ENCODE results near the gene FADS6. TPM values are rescaled to one million over a fixed set of nuclear protein-coding genes. Genes with fewer than 3 reads are reported as not detected.

Gene FADS6
- total RNA-seq, 1 experiment from 2014 or later = not detected

- no peak overlapping the region for H3K4me3 ChIP-seq
- no peak overlapping the region for H3K27ac ChIP-seq
- peaks cover 87% of the 10 kb centered on the region for H3K27me3 ChIP-seq (replicated peaks)
- no peak for DNase-seq (ENCODE audit: low read depth in 1 of 2, low spot score in 2 of 2)
- H3K9me3 ChIP-seq (replicated peaks) = peaks cover 4% of the 10 kb centered on the region; the same call in 1 of the 2 replicates
- no peaks in the 10 kb centered on the region for H3K36me3 ChIP-seq
- H3K4me1 ChIP-seq (replicated peaks) = peaks cover 3% of the 10 kb centered on the region; the same call in 1 of the 2 replicates
These were observed 38.1 kb downstream of the FADS6 start for GRCh38 chr17:74855323-74855722.

- H3K36me3 ChIP-seq = no peaks in the 10 kb centered on the region
- H3K4me1 ChIP-seq (replicated peaks) = no peaks in the 10 kb centered on the region
- no peaks in the 10 kb centered on the region for H3K9me3 ChIP-seq (replicated peaks)
- no peak overlapping the region for H3K27ac ChIP-seq
- peaks cover 82% of the 10 kb centered on the region for H3K27me3 ChIP-seq (replicated peaks)
- DNase-seq (ENCODE audit: low read depth in 1 of 2, low spot score in 2 of 2) = no peak
- H3K4me3 ChIP-seq = no peak overlapping the region
These were observed 38.6 kb downstream of the FADS6 start for GRCh38 chr17:74854792-74855191.

GRCh38 chr17:74853669-74854068 lies 39.8 kb downstream of the FADS6 start:
- Histone ChIP-seq H3K27me3 (replicated peaks) (peaks cover 75% of the 10 kb centered on the region), H3K36me3 (no peaks in the 10 kb centered on the region), H3K27ac (no peak overlapping the region), H3K4me1 (replicated peaks) (no peaks in the 10 kb centered on the region), H3K9me3 (replicated peaks) (no peaks in the 10 kb centered on the region), H3K4me3 (no peak overlapping the region)
- DNase-seq (ENCODE audit: low read depth in 1 of 2, low spot score in 2 of 2) = no peak

GRCh38 chr17:74853048-74853397 lies 40.4 kb downstream of the FADS6 start:
- Histone ChIP-seq H3K9me3 (replicated peaks) (no peaks in the 10 kb centered on the region), H3K4me3 (no peak overlapping the region), H3K27me3 (replicated peaks) (peaks cover 73% of the 10 kb centered on the region), H3K27ac (no peak overlapping the region), H3K36me3 (no peaks in the 10 kb centered on the region), H3K4me1 (replicated peaks) (no peaks in the 10 kb centered on the region)
- no peak for DNase-seq (ENCODE audit: low read depth in 1 of 2, low spot score in 2 of 2)

GRCh38 chr17:74852237-74853047 lies 41.0 kb downstream of the FADS6 start:
- H3K27ac ChIP-seq = no peak overlapping the region
- H3K4me3 ChIP-seq = no peak overlapping the region
- no peaks in the 10 kb centered on the region for H3K36me3 ChIP-seq
- DNase-seq (ENCODE audit: low read depth in 1 of 2, low spot score in 2 of 2) = no peak
- H3K27me3 ChIP-seq (replicated peaks) = peaks cover 67% of the 10 kb centered on the region
- no peaks in the 10 kb centered on the region for H3K4me1 ChIP-seq (replicated peaks)
- no peaks in the 10 kb centered on the region for H3K9me3 ChIP-seq (replicated peaks)

GRCh38 chr17:74851612-74852236 lies 41.7 kb downstream of the FADS6 start:
- Histone ChIP-seq H3K27me3 (replicated peaks) (peaks cover 60% of the 10 kb centered on the region), H3K4me1 (replicated peaks) (no peaks in the 10 kb centered on the region), H3K27ac (no peak overlapping the region), H3K9me3 (replicated peaks) (no peaks in the 10 kb centered on the region), H3K36me3 (no peaks in the 10 kb centered on the region), H3K4me3 (no peak overlapping the region)
- no peak for DNase-seq (ENCODE audit: low read depth in 1 of 2, low spot score in 2 of 2)

- H3K4me3 ChIP-seq = no peak overlapping the region
- H3K27ac ChIP-seq = no peak overlapping the region
- peaks cover 53% of the 10 kb centered on the region for H3K27me3 ChIP-seq (replicated peaks)
- no peaks in the 10 kb centered on the region for H3K36me3 ChIP-seq
- no peaks in the 10 kb centered on the region for H3K4me1 ChIP-seq (replicated peaks)
- DNase-seq (ENCODE audit: low read depth in 1 of 2, low spot score in 2 of 2) = no peak
- H3K9me3 ChIP-seq (replicated peaks) = no peaks in the 10 kb centered on the region
These were observed 42.5 kb downstream of the FADS6 start for GRCh38 chr17:74850914-74851313.

GRCh38 chr17:74850310-74850709 lies 43.1 kb downstream of the FADS6 start:
- DNase-seq (ENCODE audit: low read depth in 1 of 2, low spot score in 2 of 2) = no peak
- no peak overlapping the region for H3K27ac ChIP-seq
- H3K27me3 ChIP-seq (replicated peaks) = peaks cover 47% of the 10 kb centered on the region
- no peak overlapping the region for H3K4me3 ChIP-seq
- no peaks in the 10 kb centered on the region for H3K4me1 ChIP-seq (replicated peaks)
- no peaks in the 10 kb centered on the region for H3K9me3 ChIP-seq (replicated peaks)
- H3K36me3 ChIP-seq = no peaks in the 10 kb centered on the region

- Histone ChIP-seq H3K36me3 (no peaks in the 10 kb centered on the region), H3K27me3 (replicated peaks) (peaks cover 32% of the 10 kb centered on the region), H3K4me3 (no peak overlapping the region), H3K4me1 (replicated peaks) (no peaks in the 10 kb centered on the region), H3K27ac (no peak overlapping the region), H3K9me3 (replicated peaks) (no peaks in the 10 kb centered on the region)
- no peak for DNase-seq (ENCODE audit: low read depth in 1 of 2, low spot score in 2 of 2)
These were observed 44.6 kb downstream of the FADS6 start for GRCh38 chr17:74848656-74849399.

GRCh38 chr17:74846621-74847020 lies 46.8 kb downstream of the FADS6 start:
- Histone ChIP-seq H3K9me3 (replicated peaks) (no peaks in the 10 kb centered on the region), H3K27me3 (replicated peaks) (peaks cover 10% of the 10 kb centered on the region), H3K36me3 (no peaks in the 10 kb centered on the region; the same call in 1 of the 2 replicates), H3K4me1 (replicated peaks) (peaks cover 12% of the 10 kb centered on the region), H3K27ac (no peak overlapping the region), H3K4me3 (no peak overlapping the region)
- DNase-seq (ENCODE audit: low read depth in 1 of 2, low spot score in 2 of 2) = no peak

- no peak for DNase-seq (ENCODE audit: low read depth in 1 of 2, low spot score in 2 of 2)
- H3K27me3 ChIP-seq (replicated peaks) = no peaks in the 10 kb centered on the region; the same call in 1 of the 2 replicates
- H3K4me3 ChIP-seq = no peak overlapping the region
- peaks cover 12% of the 10 kb centered on the region for H3K4me1 ChIP-seq (replicated peaks)
- H3K9me3 ChIP-seq (replicated peaks) = no peaks in the 10 kb centered on the region
- peaks cover 4% of the 10 kb centered on the region; the same call in 1 of the 2 replicates for H3K36me3 ChIP-seq
- H3K27ac ChIP-seq = no peak overlapping the region
These were observed 50.1 kb downstream of the FADS6 start for GRCh38 chr17:74843352-74843627.

GRCh38 chr17:74842599-74843351 lies 50.7 kb downstream of the FADS6 start:
- Histone ChIP-seq H3K4me3 (peak overlapping the region; percentile 48), H3K36me3 (peaks cover 7% of the 10 kb centered on the region), H3K27me3 (replicated peaks) (no peaks in the 10 kb centered on the region; the same call in 1 of the 2 replicates), H3K9me3 (replicated peaks) (no peaks in the 10 kb centered on the region), H3K4me1 (replicated peaks) (peaks cover 12% of the 10 kb centered on the region), H3K27ac (no peak overlapping the region)
- DNase-seq (ENCODE audit: low read depth in 1 of 2, low spot score in 2 of 2) = peak; percentile 85 to 86

- Histone ChIP-seq H3K27me3 (replicated peaks) (no peaks in the 10 kb centered on the region; the same call in 1 of the 2 replicates), H3K4me3 (peak overlapping the region; percentile 48), H3K36me3 (peaks cover 13% of the 10 kb centered on the region), H3K9me3 (replicated peaks) (no peaks in the 10 kb centered on the region), H3K4me1 (replicated peaks) (peaks cover 12% of the 10 kb centered on the region), H3K27ac (no peak overlapping the region)
- no peak for DNase-seq (ENCODE audit: low read depth in 1 of 2, low spot score in 2 of 2)
These were observed 51.3 kb downstream of the FADS6 start for GRCh38 chr17:74842146-74842598.

Data from SJSA1 (cell line).